HG02840 (cell line): ENCODE data around the gene XPC.

Experiments
- ATAC-seq: cut with Tn5 transposase; IDR thresholded peaks from one replicate; pipeline ENCODE4 v1.9.1; 2021; ENCODE audit warnings: mild to moderate bottlenecking, moderate library complexity, moderate number of reproducible peaks; ENCODE audit not compliant: unreplicated experiment, low FRiP score

Gene XPC

DNA sequence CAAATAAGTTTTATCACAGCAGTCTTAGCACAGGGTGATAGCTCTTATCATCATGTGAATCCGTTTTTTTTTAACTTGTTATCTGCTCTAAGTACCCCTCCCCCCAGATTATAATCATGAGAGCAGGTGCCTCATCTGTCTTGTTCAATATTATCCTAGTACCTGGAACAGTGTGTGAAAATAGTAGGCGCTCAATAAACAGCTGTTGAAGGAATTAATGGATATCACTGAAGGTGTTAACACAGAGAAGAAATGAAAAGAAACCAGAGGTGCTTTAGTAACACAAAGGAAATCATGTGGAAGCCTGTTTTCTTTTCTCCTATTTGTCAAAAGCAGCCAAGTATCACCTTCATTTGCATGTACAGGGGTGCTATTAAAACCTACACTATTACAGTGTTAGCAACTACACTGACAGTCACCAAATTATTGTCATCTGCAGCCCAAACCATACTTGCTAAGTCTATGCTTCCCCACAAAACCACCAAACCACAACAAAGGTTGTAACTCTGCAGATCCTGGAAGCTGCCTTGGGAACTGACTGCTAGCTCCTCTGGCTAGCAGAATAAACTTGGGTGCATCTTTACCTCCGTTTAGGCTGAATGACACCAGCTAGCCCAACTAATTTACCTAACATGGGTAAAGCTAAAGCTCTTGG lies 2.9 kb downstream of the XPC start:
- no peak for ATAC-seq

GRCh38 chr3:14174483-14174882 lies 3.9 kb downstream of the XPC start:
- ATAC-seq: no peak

DNA sequence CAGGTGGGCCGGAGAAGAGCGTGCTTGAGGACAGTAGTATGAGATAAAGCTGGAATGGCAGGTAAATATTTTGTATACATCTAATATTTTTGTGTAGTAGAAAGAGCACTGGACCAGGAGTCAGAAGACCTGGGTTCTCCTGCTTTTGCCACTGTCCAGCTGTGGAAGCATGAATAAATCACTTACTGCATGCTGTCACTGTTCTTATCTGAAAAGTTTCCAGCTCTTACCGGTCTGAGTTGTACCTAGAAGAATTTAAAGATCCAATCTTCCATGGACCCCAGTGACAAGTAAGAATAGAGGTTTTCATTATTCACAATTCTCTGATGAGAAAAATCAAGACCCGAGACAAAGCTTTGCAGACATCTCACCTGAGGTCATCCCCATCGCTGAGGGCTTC lies 5.9 kb downstream of the XPC start:
- ATAC-seq: no peak

GRCh38 chr3:14170531-14171159 lies 7.8 kb downstream of the XPC start:
- no peak for ATAC-seq

GRCh38 chr3:14169871-14170270 lies 8.5 kb downstream of the XPC start:
- ATAC-seq: no peak

- no peak for ATAC-seq
Observed at GRCh38 chr3:14169435-14169834, 9.0 kb downstream of the XPC start.

- no peak for ATAC-seq
Observed at GRCh38 chr3:14166877-14167603, 11.4 kb downstream of the XPC start.

DNA sequence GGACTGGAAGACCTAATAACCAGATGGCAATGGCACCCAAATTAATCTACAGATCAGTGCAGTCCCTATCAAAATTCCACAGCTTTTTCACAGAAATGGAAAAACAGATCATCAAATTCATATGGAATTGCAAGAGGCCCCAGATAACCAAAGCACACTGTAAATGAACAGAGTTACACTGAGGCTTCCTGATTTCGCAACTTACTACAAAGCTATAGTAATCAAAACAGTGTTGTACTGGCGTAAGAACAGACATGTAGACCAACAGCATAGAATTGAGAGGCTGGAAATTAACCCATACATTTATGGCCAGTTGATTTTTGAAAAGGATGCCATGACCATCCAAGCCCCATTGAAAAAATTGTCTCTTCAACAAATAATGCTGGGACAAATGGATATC lies 16.2 kb downstream of the XPC start:
- no peak for ATAC-seq

DNA sequence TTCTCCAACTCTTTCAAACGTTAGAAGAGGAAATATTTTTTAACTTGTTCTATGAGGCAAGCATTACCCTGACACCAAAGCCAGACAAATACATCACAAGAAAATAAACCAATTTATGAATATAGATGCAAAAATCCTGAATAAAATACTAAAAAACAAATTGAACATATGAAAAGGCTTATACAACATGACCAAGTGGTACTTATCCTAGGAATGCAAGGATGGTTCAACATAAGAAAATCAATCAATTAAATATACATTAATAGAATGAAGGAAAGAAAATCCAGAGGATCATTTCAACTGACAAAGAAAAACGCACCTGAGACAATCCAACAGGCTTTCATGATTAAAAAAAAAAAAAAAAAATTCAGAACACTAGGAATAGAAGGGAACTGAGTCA lies 17.1 kb downstream of the XPC start:
- ATAC-seq: no peak

- no peak for ATAC-seq
Observed at GRCh38 chr3:14159426-14159825, 19.0 kb downstream of the XPC start.

GRCh38 chr3:14158370-14158769 lies 20.0 kb downstream of the XPC start:
- no peak for ATAC-seq

DNA sequence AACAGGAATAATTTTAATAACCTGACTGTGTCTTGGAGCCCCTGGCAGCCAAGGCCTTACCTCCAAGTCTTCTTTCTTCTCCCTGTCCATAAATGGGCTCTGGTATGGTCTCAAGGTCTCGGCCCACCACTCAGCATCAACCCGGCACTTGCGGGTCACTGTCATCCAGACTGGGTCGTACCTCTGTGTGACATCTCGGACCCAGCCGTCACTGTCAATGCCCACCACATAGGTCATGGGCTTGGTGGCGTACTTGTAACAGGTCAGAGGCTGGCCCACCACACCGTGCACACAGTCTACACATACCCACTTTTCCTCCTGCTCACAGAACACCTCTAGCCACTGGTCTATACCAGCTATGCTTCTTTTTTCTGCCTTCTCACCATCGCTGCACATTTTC lies 20.4 kb downstream of the XPC start:
- no peak for ATAC-seq

DNA sequence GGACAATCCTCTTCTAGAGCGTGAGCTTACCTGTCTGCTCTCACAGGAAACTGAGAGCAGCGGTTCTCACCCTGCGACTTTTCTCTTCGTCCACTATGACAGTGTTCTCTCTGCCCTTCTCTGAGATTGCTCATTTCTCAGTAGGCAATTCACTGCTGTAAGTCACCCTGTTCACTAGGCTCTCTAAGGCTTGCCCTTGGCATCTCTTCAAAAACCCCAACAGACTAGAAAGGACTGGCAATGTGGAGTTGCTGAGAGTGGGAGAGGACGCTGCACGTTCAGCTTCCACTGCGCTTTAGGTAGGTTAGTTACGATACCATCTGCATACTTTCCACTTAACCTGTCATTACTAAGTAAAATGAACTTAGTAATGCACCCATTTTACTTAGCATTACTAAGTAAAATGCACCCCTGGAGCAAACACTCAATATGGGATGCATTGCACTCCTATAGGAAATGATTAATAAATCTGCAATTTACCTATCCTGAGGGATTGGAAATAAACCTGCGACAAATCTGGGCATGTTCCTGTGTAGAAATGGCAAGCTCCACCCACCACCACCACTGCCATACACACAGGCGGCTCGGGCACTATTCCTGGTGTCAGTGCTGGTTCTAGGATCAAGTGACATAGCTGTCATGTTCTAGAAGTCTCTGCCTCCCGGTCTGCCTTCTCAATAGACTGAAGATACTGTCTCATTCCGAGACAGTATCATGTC lies 21.4 kb downstream of the XPC start:
- ATAC-seq: no peak

GRCh38 chr3:14156201-14156600 lies 22.2 kb downstream of the XPC start:
- no peak for ATAC-seq

- no peak for ATAC-seq
Observed at GRCh38 chr3:14154895-14155440, 23.4 kb downstream of the XPC start.

- ATAC-seq: no peak
Observed at GRCh38 chr3:14154276-14154675, 24.1 kb downstream of the XPC start.

DNA sequence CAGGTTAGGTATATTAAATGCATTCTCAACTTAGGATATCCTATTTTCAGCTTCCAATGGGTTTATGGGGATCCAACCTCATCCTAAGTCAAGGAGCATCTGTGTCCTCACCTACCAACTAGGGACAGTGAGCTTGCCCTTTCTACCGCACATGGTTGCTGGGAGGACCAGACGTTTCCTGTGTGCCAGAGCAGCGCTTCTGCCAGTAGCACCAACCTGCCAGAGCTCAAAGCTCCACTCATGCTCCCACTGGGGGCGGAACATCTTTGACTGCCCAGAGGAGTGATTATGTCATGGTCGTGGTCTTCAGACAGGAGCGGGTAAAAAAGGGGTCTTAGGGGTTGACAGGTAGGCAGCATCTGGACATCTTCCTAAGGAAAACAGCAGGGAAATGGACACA lies 24.7 kb downstream of the XPC start:
- ATAC-seq: no peak

- ATAC-seq: no peak
Observed at GRCh38 chr3:14152963-14153355, 25.4 kb downstream of the XPC start.

GRCh38 chr3:14152233-14152962 lies 26.0 kb downstream of the XPC start:
- ATAC-seq: no peak

DNA sequence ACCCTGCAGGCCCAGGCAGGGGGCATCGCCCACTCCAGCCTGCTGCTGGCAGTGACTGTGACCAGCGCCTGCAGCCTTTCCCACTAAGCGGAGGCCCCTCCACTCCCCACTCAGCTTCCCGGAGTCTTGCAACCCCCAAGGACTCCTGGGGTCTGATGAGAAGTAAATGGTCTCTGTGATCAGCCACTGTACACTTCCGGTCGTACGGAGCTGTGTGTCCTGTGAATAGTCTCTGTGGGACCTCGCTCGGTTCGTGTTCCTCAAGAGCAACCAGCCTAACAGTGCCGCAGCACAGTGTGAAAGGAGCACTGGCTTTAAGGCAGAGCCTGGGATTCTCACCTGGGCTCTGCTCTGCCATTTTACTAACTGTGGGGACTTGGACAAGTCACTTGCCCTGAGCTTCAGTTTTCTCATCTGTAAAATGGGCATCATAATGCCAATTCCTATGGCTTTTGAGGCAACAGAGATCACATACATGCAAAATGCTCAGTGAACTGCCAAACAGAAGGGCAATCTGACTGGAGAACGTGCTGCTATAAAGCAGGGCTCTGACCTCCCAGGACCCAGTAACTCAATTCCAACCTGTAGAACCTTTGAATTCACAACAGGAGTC lies 26.8 kb downstream of the XPC start:
- no peak for ATAC-seq
